ENCODE measurements around the gene NOC2L. TPM values are rescaled to one million over a fixed set of nuclear protein-coding genes. Genes with fewer than 3 reads are reported as not detected.
A peak's percentile ranks its signal among the peaks of the same experiment; 100 is the strongest.

The NOC2L gene
- total RNA-seq, 4 donors from 2014 or later: 57.9 to 80.2 (median 60.4) TPM

DNA sequence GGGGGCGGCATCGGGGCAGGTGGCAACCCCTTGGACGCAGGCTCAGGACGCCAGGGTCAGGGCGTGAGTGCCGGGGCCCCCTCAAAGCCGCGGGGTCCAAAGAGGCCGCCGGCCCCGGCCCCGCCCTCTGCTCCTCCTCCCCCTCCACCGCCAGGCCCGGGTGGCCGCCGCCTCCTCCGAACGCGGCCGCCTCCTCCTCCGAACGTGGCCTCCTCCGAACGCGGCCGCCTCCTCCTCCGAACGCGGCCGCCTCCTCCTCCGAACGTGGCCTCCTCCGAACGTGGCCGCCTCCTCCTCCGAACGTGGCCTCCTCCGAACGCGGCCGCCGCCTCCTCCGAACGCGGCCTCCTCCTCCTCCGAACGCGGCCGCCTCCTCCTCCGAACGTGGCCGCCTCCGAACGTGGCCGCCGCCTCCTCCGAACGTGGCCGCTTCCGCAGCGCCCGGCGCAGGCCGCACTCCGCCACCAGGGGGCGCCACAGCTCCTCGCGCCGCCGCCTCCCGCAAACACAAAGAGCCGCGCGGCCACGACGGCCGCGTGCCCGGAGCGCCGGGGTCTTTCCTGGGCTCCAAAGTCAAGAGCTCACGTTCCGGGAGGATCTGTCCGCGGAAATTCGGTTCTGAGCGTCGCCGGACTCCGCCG is 54.6 kb downstream of the NOC2L start:
- peak overlapping the region in 3 of 4 donors; percentile 17 to 60 (median 44) for H3K27ac ChIP-seq
- no CpG with 5 or more reads among the region's 91 CpGs for WGBS, 2 donors

GRCh38 chr1:903721-904271 is 55.3 kb downstream of the NOC2L start:
- peaks cover 15 to 43% (median 23%) of the 10 kb centered on the region in 3 donors for H3K4me1 ChIP-seq
- H3K36me3 ChIP-seq: no peaks in the 10 kb centered on the region
- intact Hi-C loops (cut with DNase I): no loop called here
- DNase-seq: no peak
- H3K4me3 ChIP-seq: peak overlapping the region in 3 of 4 donors; percentile 28 to 62 (median 53)
- H3K27ac ChIP-seq: peak overlapping the region in 1 of 4 donors; percentile 60
- H3K9me3 ChIP-seq: no peaks in the 10 kb centered on the region
- TF ChIP-seq, protein P1, sequence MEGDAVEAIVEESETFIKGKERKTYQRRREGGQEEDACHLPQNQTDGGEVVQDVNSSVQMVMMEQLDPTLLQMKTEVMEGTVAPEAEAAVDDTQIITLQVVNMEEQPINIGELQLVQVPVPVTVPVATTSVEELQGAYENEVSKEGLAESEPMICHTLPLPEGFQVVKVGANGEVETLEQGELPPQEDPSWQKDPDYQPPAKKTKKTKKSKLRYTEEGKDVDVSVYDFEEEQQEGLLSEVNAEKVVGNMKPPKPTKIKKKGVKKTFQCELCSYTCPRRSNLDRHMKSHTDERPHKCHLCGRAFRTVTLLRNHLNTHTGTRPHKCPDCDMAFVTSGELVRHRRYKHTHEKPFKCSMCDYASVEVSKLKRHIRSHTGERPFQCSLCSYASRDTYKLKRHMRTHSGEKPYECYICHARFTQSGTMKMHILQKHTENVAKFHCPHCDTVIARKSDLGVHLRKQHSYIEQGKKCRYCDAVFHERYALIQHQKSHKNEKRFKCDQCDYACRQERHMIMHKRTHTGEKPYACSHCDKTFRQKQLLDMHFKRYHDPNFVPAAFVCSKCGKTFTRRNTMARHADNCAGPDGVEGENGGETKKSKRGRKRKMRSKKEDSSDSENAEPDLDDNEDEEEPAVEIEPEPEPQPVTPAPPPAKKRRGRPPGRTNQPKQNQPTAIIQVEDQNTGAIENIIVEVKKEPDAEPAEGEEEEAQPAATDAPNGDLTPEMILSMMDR (IDR thresholded peaks at IDR 0.05): no peak
- peaks cover 0 to 84% (median 0%) of the 10 kb centered on the region in 4 donors for H3K27me3 ChIP-seq
- no CpG with 5 or more reads among the region's 21 CpGs for WGBS, 2 donors

More for the DNA sequence above, 54.6 kb downstream of the NOC2L start:
- DNase-seq: no peak
- intact Hi-C loops (cut with DNase I): no loop called here
- Histone ChIP-seq H3K9me3 (no peaks in the 10 kb centered on the region), H3K4me3 (peak overlapping the region; percentile 28 to 62 (median 44)), H3K4me1 (peaks cover 15 to 43% (median 23%) of the 10 kb centered on the region in 3 donors), H3K27me3 (peaks cover 0 to 80% (median 0%) of the 10 kb centered on the region in 4 donors), H3K36me3 (no peaks in the 10 kb centered on the region)
- TF ChIP-seq POLR2A (IDR thresholded peaks at IDR 0.05): no peak
- TF ChIP-seq, protein P1 (IDR thresholded peaks at IDR 0.05): peak; percentile 82 to 100 (median 96)

GRCh38 chr1:903305-903704 is 55.8 kb downstream of the NOC2L start:
- H3K27me3 ChIP-seq: peaks cover 0 to 87% (median 0%) of the 10 kb centered on the region in 4 donors
- TF ChIP-seq, protein P1 (IDR thresholded peaks at IDR 0.05): no peak
- TF ChIP-seq POLR2A (IDR thresholded peaks at IDR 0.05): no peak

DNA sequence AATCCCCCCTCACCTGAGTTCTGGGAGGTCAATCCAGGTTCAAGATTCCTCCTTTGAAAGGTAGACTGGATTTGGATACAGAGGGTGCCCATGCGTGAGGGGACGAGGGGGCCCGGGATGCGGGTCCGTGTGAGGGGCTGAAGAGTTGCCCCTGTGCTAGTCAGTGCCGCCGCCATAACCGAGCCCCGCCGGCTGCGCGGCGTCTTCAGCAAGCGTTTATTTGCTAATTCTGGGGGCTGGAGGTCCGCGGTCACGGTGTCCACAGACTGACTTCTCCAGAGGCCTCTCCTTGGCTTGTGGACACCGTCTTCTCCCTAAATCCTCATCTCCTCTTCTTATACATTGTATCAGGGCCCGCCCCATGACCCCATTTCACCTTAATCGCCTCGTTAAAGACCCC is 56.3 kb downstream of the NOC2L start:
- intact Hi-C loops (cut with DNase I): no loop called here
- WGBS, 2 donors: 92 to 95% methylated on average over 21 of the region's 21 CpGs
- peaks cover 0 to 87% (median 1%) of the 10 kb centered on the region in 4 donors for H3K27me3 ChIP-seq
- H3K4me1 ChIP-seq: peaks cover 15 to 42% (median 23%) of the 10 kb centered on the region in 3 donors
- DNase-seq: no peak
- no peaks in the 10 kb centered on the region for H3K36me3 ChIP-seq
- TF ChIP-seq POLR2A (IDR thresholded peaks at IDR 0.05): no peak
- TF ChIP-seq, protein P1 (IDR thresholded peaks at IDR 0.05): no peak
- H3K4me3 ChIP-seq: no peak overlapping the region
- no peak overlapping the region for H3K27ac ChIP-seq
- H3K9me3 ChIP-seq: no peaks in the 10 kb centered on the region

More at GRCh38 chr1:903305-903704, 55.8 kb downstream of the NOC2L start:
- Histone ChIP-seq H3K36me3 (no peaks in the 10 kb centered on the region), H3K4me1 (peaks cover 15 to 43% (median 23%) of the 10 kb centered on the region in 3 donors), H3K4me3 (no peak overlapping the region), H3K9me3 (no peaks in the 10 kb centered on the region), H3K27ac (no peak overlapping the region)
- DNase-seq: no peak
- 87 to 93% methylated on average over 8 to 10 of the region's 10 CpGs for WGBS, 2 donors
- intact Hi-C loops (cut with DNase I): no loop called here

GRCh38 chr1:901108-901859 is 57.8 kb downstream of the NOC2L start:
- no peaks in the 10 kb centered on the region for H3K36me3 ChIP-seq
- TF ChIP-seq, protein P1 (IDR thresholded peaks at IDR 0.05): no peak
- no peak for TF ChIP-seq POLR2A (IDR thresholded peaks at IDR 0.05)
- no peak for DNase-seq
- 79% methylated on average over 15 to 17 of the region's 18 CpGs for WGBS, 2 donors
- H3K9me3 ChIP-seq: no peaks in the 10 kb centered on the region
- no peak overlapping the region for H3K27ac ChIP-seq
- H3K27me3 ChIP-seq: peaks cover 0 to 92% (median 3%) of the 10 kb centered on the region in 4 donors
- H3K4me1 ChIP-seq: peaks cover 14 to 27% (median 15%) of the 10 kb centered on the region in 3 donors
- no peak overlapping the region for H3K4me3 ChIP-seq
- intact Hi-C loops (cut with DNase I): no loop called here
